Measurements from ENCODE around the gene DCDC2C.

GRCh38 chr2:3664118-3664517 is 39.3 kb upstream of the DCDC2C start:
- no peak for TF ChIP-seq CBFB (CRISPR knock-in tag; IDR thresholded peaks at IDR 0.05; ENCODE audit: low read depth)
- TF ChIP-seq CTCF (IDR thresholded peaks at IDR 0.05): no peak

Measured in WTC11 (cell line).